ENCODE data around the gene RNU6-1. TPM values are rescaled to one million over a fixed set of nuclear protein-coding genes. Genes with fewer than 3 reads are reported as not detected.

RNU6-1 gene
- total and polyA plus RNA-seq, 2 donors (not counting 1 experiment from before 2014, with no cell fraction given) = not detected

DNA sequence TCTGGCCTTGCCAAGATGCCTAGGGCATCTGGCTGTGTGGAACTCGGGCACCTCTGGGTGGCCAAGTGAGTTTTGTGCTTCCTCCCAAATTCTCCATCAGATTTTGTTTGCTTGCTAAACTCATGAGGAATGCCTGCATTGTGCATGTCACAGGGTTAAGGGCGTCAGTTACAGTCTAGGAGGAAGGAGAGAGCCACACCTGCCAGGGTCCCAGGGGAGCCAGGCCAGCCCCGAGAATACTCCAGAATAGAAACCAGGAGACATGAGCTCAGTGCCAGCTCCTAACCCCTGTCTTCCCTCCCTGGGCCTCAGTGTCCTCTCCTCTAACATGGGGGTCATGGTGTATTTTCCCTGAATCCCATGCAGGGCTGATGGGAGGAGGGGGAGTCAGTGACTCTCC, 36.5 kb downstream of the RNU6-1 start:
- Mint-ChIP-seq H3K9me3 (ENCODE audit: insufficient read depth) (no peaks in the 10 kb centered on the region), H3K4me3 (no peak overlapping the region), H3K27me3 (no peaks in the 10 kb centered on the region), H3K4me1 (peaks cover 7% of the 10 kb centered on the region), H3K27ac (no peak overlapping the region)
- ATAC-seq (ENCODE audit: low read depth) = no peak
- Histone ChIP-seq H3K36me3 (replicated peaks in 1 of 2; ENCODE audit: control extremely low read depth in 1 of 2, control insufficient read depth in 1 of 2, extremely low read depth in 1 of 2, insufficient read depth in 2 of 2, low read length in 1 of 2) (peaks cover 0 to 5% of the 10 kb centered on the region in 2 experiments), H3K27ac (ENCODE audit: low read length in 2 of 2) (no peak overlapping the region), H3K4me2 (replicated peaks; ENCODE audit: low read depth, low read length, poor library complexity, severe bottlenecking) (no peak overlapping the region), H4K20me1 (ENCODE audit: control insufficient read depth, insufficient read depth, low read length, poor library complexity, severe bottlenecking) (no peaks in the 10 kb centered on the region), H3K9me3 (ENCODE audit: control extremely low read depth in 1 of 3, control insufficient read depth in 2 of 3, insufficient read depth in 1 of 3, low read length in 2 of 3) (no peaks in the 10 kb centered on the region), H3K27me3 (replicated peaks in 1 of 4; ENCODE audit: control extremely low read depth in 1 of 4, control insufficient read depth in 3 of 4, insufficient read depth in 4 of 4, low read length in 3 of 4) (no peaks in the 10 kb centered on the region), H3K9ac (ENCODE audit: low read length) (no peak overlapping the region), H3K79me2 (ENCODE audit: control insufficient read depth, insufficient read depth, low read length) (no peaks in the 10 kb centered on the region), H2AFZ (ENCODE audit: insufficient read depth, low read depth, low read length, poor library complexity, severe bottlenecking) (no peak overlapping the region), H3K4me3 (ENCODE audit: control extremely low read depth in 1 of 5, extremely low read depth in 1 of 5, insufficient read depth in 1 of 5, low read depth in 2 of 5, low read length in 4 of 5) (no peak overlapping the region), H3K4me1 (ENCODE audit: control insufficient read depth in 2 of 2, insufficient read depth in 2 of 2, low read length in 2 of 2) (peaks cover 11 to 13% of the 10 kb centered on the region in 2 donors)
- TF ChIP-seq, protein P1, sequence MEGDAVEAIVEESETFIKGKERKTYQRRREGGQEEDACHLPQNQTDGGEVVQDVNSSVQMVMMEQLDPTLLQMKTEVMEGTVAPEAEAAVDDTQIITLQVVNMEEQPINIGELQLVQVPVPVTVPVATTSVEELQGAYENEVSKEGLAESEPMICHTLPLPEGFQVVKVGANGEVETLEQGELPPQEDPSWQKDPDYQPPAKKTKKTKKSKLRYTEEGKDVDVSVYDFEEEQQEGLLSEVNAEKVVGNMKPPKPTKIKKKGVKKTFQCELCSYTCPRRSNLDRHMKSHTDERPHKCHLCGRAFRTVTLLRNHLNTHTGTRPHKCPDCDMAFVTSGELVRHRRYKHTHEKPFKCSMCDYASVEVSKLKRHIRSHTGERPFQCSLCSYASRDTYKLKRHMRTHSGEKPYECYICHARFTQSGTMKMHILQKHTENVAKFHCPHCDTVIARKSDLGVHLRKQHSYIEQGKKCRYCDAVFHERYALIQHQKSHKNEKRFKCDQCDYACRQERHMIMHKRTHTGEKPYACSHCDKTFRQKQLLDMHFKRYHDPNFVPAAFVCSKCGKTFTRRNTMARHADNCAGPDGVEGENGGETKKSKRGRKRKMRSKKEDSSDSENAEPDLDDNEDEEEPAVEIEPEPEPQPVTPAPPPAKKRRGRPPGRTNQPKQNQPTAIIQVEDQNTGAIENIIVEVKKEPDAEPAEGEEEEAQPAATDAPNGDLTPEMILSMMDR (IDR thresholded peaks at IDR 0.05) = no peak
- no peak for TF ChIP-seq EZH2 (IDR thresholded peaks at IDR 0.05; ENCODE audit: borderline replicate concordance, insufficient read depth, low read depth, low read length, poor library complexity, severe bottlenecking)
- intact Hi-C loops (cut with micrococcal nuclease) = no loop called here
- no peak for DNase-seq
- ChIA-PET CTCF (no interaction called here), POLR2A (no interaction called here)
- WGBS (ENCODE audit: insufficient coverage) = 19% methylated on average over 3 of the region's 3 CpGs

DNA sequence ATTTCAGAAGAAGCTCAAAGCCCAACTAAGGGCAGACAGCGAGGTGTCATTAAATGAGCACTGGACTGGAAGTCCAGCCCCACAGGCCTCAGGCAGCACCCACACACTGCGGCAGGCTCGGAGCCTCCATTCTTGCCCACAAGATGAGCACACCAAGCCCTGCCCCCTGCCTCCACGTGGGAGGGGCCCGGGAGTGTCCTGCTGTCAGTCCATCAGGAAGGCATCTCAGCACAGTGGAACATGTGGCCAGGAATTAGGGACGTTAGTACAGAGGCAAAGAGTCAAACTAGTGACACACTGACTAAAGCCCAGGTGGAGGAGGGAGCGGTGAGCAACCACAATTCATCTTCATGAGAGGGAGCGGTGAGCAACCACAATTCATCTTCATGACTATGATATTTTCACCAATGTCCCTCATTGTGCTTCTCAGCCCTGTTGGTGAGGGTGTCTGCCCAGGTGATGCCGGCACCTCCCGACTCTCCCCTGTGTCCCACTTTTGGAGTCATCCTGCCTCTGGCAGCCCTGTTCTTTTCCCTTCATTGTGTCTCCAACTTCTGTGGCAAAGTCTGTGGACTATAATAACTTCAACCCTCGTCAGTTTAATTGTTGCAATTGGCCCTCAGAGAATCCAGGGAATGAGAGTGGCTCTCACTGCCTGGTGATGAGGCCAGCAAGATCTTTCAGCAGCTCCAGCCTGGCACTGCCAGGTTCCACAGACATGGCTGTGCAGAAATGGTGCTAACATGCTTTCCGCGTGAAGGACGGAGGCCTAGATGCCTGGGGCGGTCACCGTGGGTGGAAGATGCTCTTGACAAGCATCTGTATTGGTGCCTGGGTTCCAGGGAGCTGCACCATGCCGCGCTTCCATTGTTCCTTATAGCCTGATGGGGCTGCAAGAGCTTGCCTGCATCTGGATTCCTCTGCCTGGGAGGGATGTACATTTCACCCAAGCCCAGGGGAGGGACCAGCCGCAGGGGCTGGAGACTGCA, 37.6 kb downstream of the RNU6-1 start:
- no peak overlapping the region for H3K4me3 Mint-ChIP-seq
- Histone ChIP-seq H2AFZ (ENCODE audit: insufficient read depth, low read depth, low read length, poor library complexity, severe bottlenecking) (no peak overlapping the region), H3K9ac (ENCODE audit: low read length) (no peak overlapping the region), H3K27ac (ENCODE audit: low read length in 2 of 2) (no peak overlapping the region), H3K79me2 (ENCODE audit: control insufficient read depth, insufficient read depth, low read length) (no peaks in the 10 kb centered on the region), H3K27me3 (replicated peaks in 1 of 4; ENCODE audit: control extremely low read depth in 1 of 4, control insufficient read depth in 3 of 4, insufficient read depth in 4 of 4, low read length in 3 of 4) (no peaks in the 10 kb centered on the region), H4K20me1 (ENCODE audit: control insufficient read depth, insufficient read depth, low read length, poor library complexity, severe bottlenecking) (no peaks in the 10 kb centered on the region), H3K4me3 (ENCODE audit: control extremely low read depth in 1 of 5, extremely low read depth in 1 of 5, insufficient read depth in 1 of 5, low read depth in 2 of 5, low read length in 4 of 5) (no peak overlapping the region), H3K36me3 (replicated peaks in 1 of 2; ENCODE audit: control extremely low read depth in 1 of 2, control insufficient read depth in 1 of 2, extremely low read depth in 1 of 2, insufficient read depth in 2 of 2, low read length in 1 of 2) (peaks cover 0 to 3% of the 10 kb centered on the region in 2 experiments), H3K9me3 (ENCODE audit: control extremely low read depth in 1 of 3, control insufficient read depth in 2 of 3, insufficient read depth in 1 of 3, low read length in 2 of 3) (no peaks in the 10 kb centered on the region), H3K4me1 (ENCODE audit: control insufficient read depth in 2 of 2, insufficient read depth in 2 of 2, low read length in 2 of 2) (peaks cover 11 to 13% of the 10 kb centered on the region in 2 donors), H3K4me2 (replicated peaks; ENCODE audit: low read depth, low read length, poor library complexity, severe bottlenecking) (no peak overlapping the region)
- 92% methylated on average over 18 of the region's 19 CpGs for WGBS (ENCODE audit: insufficient coverage)
- TF ChIP-seq, protein P1 (IDR thresholded peaks at IDR 0.05) = no peak
- TF ChIP-seq EZH2 (IDR thresholded peaks at IDR 0.05; ENCODE audit: borderline replicate concordance, insufficient read depth, low read depth, low read length, poor library complexity, severe bottlenecking) = no peak
- H3K27me3 Mint-ChIP-seq = no peaks in the 10 kb centered on the region
- no peak for DNase-seq
- peaks cover 7% of the 10 kb centered on the region for H3K4me1 Mint-ChIP-seq
- CTCF ChIA-PET = no interaction called here
- POLR2A ChIA-PET = no interaction called here
- no peak overlapping the region for H3K27ac Mint-ChIP-seq
- ATAC-seq (ENCODE audit: low read depth) = no peak
- intact Hi-C loops (cut with micrococcal nuclease) = no loop called here
- no peaks in the 10 kb centered on the region for H3K9me3 Mint-ChIP-seq (ENCODE audit: insufficient read depth)

Measured in B cell (primary cell).